ENCODE measurements around the gene MICA.

Gene MICA

GRCh38 chr6:31462026-31462963 lies 58.9 kb downstream of the MICA start:
- no peak for DNase-seq

- DNase-seq: peak; percentile 79
These were observed 59.8 kb downstream of the MICA start for GRCh38 chr6:31462964-31463870.

DNA sequence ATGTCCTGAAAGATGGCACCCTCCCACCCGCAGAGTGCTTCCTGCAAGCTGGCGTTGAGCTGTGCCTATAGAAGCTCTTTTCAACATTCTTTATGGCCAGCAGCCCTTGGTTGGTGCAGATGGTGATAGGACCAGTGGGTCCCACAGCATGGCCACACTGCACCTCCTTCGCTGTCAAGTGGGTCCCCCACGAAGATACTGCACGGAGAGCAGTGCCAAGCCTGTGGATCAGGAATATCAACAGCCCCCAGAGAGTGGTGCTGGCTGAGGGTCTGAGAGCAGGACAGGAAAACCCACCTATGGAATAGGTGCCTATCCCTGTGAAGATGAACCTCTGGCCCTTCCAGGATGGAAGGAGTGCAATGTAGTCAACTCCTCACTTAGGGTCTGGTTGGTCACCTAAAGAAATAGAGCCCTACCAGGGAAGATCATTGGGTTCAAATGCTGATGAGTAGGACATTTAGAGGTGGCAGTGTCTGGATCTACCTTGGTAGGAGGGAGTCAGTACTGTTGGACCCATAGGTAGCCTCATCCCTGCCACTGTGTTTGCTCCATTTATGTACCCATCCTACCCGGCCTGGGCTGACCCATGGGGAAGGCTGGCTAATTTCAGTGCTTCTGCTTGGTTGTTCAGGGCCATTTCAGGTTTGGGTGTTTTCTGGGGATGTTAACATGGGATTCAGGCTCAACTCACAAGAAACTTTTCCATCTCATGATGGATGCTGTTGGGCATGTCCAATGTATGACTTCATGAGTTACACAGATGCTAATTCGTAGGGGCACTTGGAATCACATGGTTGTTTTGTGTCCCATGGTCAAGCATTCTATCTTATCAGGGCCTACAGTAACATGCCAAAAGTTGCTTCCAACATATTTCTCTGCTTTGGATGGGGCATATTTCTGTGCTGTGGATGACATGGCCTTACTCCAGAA lies 61.1 kb downstream of the MICA start:
- DNase-seq: no peak
